RPMI8226 (cell line): Measurements from ENCODE around the gene CASKIN2.
A peak's percentile ranks its signal among the peaks of the same experiment; 100 is the strongest.

Experiments
- DNase-seq: peaks from one replicate; pipeline ENCODE4 v3.0.0-alpha.2; 2015

The CASKIN2 gene

GRCh38 chr17:75515496-75516254 is at the start of gene CASKIN2:
CASKIN2 (minus strand) TSS chr17:75515537; CDS start chr17:75513804, 1,733 bp downstream.
- DNase-seq, result peak; percentile 85

- DNase-seq, result peak; percentile 92
These were observed 49.7 kb upstream of the CASKIN2 start for GRCh38 chr17:75565066-75565465.

GRCh38 chr17:75564195-75564594 is 48.9 kb upstream of the CASKIN2 start:
- no peak for DNase-seq

- DNase-seq, result no peak
These were observed 47.9 kb upstream of the CASKIN2 start for GRCh38 chr17:75563063-75563758.

DNA sequence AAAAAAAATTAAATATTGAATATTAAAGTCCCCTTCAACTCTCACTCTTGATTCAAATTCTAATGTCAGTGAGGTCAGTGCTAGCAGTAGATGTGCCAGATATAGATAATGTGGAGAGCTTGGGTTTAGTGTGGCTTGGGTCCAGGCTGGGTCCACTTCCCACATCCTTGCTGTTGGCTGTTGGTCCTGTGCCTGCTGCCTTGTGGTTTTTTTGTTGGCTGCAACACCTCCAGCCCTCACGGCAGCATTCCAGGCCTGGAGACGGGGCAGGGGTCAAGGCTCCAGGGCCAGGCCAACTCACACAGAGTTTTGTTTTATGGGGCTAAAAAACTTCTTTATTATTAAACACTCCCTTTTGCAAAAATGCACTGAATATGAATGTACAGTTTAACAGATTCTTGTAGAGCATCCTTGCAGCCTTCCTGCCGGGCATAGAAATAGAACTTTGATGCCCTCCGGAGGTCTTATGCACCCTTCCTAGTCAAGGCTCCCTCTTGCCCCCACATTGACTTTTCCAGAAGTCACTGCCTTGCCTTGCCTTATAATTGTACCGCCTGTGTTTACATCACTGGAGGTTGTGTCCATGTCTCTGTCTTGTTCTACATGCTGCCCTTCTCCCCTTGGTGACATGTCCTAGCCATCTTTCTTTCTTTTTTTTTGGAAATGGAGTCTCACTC is 46.7 kb upstream of the CASKIN2 start:
- DNase-seq, result no peak

DNA sequence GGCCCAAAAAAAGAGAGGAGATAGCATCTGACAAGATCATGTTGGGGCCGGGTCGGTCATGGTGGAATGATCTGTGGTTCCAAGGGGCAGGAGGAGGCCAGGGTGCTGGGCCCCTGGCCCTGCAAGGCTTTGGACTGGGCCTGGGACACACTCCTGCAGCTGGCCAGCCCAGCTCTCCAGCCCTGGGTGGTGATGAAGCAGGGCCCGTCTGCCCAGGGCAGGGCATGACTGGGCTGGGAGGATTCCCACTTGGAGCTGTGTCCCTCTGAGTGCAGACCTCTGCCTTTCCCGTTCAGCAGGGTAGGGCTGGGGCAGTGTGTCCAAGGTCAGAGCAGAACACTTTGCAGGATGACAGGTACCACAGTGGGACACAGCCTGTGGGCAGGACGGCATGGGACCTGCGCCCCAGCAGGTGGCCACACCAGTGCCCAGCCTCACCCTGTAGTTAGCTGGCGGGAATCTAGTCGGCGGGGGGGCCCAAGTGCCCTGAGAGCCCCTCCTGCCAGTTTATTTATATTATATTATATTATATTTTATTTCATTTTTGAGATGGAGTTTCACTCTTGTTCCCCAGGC is 44.7 kb upstream of the CASKIN2 start:
- DNase-seq, result no peak

DNA sequence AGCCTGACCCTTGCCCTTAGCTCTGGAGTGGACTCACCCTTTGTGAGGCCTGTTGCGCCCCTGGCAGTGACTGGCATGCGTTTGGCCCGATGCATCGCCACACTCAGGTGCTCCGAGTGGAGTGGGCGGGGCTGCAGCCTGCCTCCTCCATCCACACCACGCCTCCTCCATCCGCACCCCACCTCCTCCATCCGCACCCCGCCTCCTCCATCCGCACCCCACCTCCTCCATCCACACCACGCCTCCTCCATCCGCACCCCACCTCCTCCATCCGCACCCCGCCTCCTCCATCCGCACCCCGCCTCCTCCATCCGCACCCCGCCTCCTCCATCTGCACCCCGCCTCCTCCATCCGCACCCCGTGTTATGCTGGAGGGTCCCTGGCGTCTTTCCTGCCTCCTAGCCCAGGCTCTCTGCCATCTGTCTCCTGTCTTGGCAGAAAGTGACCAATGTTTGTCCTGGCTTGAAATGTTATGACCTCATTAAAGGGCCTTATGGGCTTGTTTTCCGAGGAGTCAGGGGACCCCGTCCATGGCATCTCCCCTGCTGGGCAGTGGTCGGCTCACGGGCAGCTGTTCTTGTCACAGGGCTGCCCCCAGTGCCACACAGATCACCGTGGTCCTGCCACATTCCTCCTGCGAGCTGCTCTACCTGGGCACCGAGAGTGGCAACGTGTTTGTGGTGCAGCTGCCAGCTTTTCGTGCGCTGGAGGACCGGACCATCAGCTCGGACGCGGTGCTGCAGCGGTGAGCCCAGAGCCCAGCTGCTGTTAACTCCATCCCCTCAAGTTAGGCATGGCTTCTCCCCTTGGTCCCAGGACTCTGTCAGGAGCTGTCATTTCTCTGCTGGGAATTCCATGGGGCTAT is 43.6 kb upstream of the CASKIN2 start:
- no peak for DNase-seq

DNA sequence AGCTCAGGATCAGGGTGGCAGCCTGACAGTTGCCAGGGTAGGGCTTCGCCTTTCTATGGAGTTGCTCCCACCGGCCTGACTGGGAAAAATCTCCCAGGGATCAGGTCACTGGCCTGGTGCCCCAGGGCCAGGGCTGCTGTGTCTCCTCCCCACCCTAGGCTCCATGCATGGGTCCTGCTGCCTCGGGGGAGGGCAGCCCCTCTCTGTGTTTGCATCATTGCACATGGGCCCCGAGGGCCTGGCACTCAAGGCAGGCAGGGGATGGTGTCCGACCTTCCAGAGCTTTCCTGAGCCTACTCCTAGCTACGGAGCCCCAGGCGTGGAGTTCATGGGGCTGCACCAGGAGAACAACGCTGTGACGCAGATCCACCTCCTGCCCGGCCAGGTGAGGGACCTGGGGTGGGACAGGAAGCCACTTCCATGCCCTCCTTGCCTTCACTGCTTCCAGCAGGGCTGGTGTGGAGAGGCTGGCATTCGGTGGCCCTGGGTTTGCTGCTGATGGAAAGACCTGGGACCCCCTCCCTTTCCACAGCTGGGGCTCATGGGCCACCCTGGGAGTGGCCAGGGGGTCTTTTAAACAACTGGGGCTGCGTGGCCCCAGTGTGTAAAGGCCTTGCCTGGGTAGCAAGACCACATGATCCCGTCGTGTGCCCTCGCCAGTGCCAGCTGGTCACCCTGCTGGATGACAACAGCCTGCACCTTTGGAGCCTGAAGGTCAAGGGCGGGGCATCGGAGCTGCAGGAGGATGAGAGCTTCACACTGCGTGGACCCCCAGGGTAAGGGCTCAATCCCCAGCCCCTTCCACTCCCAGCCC is 42.7 kb upstream of the CASKIN2 start:
- no peak for DNase-seq

GRCh38 chr17:75557075-75557851 is 41.9 kb upstream of the CASKIN2 start:
- no peak for DNase-seq

- DNase-seq, result no peak
These were observed 40.4 kb upstream of the CASKIN2 start for GRCh38 chr17:75555679-75556153.

- DNase-seq, result no peak
These were observed 38.2 kb upstream of the CASKIN2 start for GRCh38 chr17:75553295-75554110.

GRCh38 chr17:75552425-75553294 is 37.3 kb upstream of the CASKIN2 start:
- DNase-seq, result no peak

GRCh38 chr17:75551266-75551665 is 35.9 kb upstream of the CASKIN2 start:
- no peak for DNase-seq

GRCh38 chr17:75550139-75550465 is 34.8 kb upstream of the CASKIN2 start:
- no peak for DNase-seq

DNA sequence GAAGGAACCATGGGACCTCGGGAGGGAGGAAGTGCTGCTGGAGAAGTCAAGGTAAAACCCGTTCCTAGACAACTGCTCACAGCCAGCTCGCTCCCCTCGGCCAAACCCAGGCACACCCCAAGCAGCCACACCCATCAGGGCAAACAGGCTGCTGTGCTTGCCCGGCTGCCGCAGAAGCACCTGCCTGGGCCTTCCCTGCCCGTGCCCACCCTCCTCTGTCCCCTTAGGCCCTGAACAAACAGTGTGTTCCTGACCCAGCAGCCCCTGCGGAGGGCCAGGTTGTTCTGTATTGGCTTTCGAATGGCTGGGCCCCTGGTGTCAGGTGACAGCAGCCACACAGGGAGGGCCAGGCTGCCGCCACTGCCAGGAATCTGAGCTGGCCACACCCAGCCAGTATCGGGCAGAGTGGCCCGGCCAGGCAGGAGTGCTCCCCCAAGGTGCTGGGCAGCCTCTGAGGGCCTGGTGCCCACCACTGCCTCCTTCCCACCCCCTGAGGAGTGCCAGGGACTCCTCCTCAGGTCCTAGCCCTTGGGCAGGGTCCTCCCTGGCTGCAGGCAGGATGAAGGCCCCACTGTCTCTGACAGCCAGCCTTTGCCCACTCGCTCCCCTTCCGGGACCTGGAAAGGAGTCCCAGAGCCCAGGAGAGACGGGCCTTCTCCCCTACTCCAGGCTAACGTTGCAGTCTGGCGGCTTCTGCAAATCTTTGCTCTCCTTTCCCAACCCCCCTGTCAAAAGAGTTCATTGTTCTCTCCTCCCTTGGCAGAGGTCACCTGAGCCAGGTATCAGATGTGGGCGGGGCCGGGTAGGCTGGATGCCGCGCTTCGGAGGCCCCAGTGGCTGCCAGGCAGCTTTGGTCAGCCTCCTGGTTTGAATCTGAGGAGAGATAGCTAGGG is 34.2 kb upstream of the CASKIN2 start:
- DNase-seq, result no peak

DNA sequence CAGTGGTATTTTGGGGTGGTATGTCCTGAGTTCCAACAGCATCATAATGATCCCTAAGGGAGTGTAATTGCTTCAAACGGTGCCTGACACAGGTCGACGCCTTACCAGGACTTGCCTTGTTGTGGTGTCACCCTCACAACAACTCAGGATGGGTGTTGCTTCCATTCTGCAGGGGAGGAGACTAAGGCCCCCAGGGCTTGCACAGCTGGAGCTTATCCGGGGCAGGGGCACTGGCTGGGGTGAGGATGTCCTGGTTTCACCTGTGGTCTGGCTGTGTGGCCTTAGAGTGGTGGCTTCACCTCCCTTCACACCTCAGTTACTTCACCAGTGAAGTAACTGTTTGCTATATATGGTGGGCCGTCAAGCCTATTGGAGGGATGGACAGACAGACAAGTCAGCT is 33.5 kb upstream of the CASKIN2 start:
- DNase-seq, result no peak

GRCh38 chr17:75547091-75547490 is 31.8 kb upstream of the CASKIN2 start:
- DNase-seq, result no peak

- DNase-seq, result no peak
These were observed 30.8 kb upstream of the CASKIN2 start for GRCh38 chr17:75546181-75546580.
